ENCODE results near the gene CPLX4.

DNA sequence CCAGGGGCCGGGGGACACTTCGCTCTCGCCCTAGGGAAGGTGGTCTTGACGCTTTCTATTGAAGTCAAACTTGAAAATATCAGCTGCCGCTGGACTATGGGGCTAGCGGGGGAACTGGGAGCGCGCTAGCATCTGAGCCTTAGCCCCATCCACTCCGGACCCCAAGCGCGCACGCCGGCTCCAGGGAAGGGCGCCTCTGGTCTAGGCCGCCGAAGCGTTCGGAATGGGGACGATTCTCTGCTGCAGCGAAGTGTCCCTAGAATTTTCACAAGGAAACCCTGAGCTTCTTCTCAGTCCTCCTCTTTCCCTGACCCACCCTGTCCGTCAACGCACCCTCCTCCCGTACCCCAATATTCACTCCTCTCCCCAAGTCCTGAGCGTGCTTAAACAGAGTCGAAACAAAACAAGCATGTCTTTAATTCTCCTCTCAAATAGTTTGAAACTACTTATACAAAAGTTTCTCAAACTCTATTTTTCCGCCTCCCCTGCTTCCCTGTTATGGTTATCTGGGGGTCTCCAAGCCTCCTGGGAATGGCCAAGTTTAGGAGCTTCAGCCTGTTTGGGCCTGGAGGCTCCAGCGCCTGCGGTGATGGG, 50.2 kb downstream of the CPLX4 start:
- TF ChIP-seq EZH2phosphoT487 (IDR thresholded peaks at IDR 0.05; ENCODE audit: low read depth), result no peak
- TF ChIP-seq, protein P1, sequence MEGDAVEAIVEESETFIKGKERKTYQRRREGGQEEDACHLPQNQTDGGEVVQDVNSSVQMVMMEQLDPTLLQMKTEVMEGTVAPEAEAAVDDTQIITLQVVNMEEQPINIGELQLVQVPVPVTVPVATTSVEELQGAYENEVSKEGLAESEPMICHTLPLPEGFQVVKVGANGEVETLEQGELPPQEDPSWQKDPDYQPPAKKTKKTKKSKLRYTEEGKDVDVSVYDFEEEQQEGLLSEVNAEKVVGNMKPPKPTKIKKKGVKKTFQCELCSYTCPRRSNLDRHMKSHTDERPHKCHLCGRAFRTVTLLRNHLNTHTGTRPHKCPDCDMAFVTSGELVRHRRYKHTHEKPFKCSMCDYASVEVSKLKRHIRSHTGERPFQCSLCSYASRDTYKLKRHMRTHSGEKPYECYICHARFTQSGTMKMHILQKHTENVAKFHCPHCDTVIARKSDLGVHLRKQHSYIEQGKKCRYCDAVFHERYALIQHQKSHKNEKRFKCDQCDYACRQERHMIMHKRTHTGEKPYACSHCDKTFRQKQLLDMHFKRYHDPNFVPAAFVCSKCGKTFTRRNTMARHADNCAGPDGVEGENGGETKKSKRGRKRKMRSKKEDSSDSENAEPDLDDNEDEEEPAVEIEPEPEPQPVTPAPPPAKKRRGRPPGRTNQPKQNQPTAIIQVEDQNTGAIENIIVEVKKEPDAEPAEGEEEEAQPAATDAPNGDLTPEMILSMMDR (IDR thresholded peaks at IDR 0.05; ENCODE audit: low read depth, low read length), result no peak
